Right ventricle myocardium inferior (tissue), 1 donor: ENCODE results near the gene SQSTM1. TPM values are rescaled to one million over a fixed set of nuclear protein-coding genes. Genes with fewer than 3 reads are reported as not detected.
"Not testable (repeated sequence)": the region's sequence is repeated elsewhere in the genome, so short reads cannot be mapped to it uniquely, and the experiment has no call there.

ENCODE experiments used
- ATAC-seq: fragments of 200-7000 bp; cut with Tn5 transposase; one replicate; pipeline ENCODE4 v1.9.1; 2020; ENCODE audit warnings: mild to moderate bottlenecking, moderate library complexity
- DNase-seq: peaks from one replicate; pipeline ENCODE4 v3.0.0; 2021; ENCODE audit errors: missing footprints
- intact Hi-C: fragments of 100-400 bp; cut with DNase I; formaldehyde crosslinking; loops from one replicate; pipeline ENCODE4 v1.11.0; 2022
- total RNA-seq: library from RNA; stranded (reverse); fragmentation: NEBNext Ultra II Directional; extraction: Animal tissue kit (Norgen Biotek cat#: 25700); gene quantifications from one replicate; pipeline ENCODE4 v1.2.1, GENCODE V29; 2021
- donor health status: DM: no; HTN: yes; CAD: no; lungs with severe emphysema.

Gene SQSTM1
- total RNA-seq, 1 donor from 2014 or later, result 407 TPM

DNA sequence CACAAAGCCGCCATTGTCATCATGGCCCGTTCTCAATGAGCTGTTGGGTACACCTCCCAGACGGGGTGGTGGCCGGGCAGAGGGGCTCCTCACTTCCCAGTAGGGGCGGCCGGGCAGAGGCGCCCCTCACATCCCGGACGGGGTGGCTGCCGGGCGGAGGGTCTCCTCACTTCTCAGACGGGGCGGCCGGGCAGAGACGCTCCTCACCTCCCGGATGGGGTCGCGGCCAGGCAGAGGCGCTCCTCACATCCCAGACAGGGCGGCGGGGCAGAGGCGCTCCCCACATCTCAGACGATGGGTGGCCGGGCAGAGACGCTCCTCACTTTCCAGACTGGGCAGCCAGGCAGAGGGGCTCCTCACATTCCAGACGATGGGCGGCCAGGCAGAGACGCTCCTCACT, 14.2 kb downstream of the SQSTM1 start:
- intact Hi-C loops, ATAC-seq, DNase-seq: not testable (repeated sequence)

DNA sequence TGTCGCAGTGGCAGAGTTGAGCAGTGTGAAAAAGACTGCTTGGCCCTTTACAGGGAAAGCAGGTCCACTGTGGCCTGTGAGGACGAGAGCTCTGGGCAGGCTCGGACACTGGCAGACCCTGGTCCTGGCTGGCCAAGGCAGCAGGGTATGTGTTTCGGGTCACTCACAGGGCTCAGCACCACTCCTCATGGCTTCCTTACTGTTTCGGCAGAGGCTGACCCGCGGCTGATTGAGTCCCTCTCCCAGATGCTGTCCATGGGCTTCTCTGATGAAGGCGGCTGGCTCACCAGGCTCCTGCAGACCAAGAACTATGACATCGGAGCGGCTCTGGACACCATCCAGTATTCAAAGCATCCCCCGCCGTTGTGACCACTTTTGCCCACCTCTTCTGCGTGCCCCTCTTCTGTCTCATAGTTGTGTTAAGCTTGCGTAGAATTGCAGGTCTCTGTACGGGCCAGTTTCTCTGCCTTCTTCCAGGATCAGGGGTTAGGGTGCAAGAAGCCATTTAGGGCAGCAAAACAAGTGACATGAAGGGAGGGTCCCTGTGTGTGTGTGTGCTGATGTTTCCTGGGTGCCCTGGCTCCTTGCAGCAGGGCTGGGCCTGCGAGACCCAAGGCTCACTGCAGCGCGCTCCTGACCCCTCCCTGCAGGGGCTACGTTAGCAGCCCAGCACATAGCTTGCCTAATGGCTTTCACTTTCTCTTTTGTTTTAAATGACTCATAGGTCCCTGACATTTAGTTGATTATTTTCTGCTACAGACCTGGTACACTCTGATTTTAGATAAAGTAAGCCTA, 15.7 kb downstream of the SQSTM1 start:
- peak; percentile 8 for ATAC-seq
- no peak for DNase-seq
- intact Hi-C loops, result no loop called here

DNA sequence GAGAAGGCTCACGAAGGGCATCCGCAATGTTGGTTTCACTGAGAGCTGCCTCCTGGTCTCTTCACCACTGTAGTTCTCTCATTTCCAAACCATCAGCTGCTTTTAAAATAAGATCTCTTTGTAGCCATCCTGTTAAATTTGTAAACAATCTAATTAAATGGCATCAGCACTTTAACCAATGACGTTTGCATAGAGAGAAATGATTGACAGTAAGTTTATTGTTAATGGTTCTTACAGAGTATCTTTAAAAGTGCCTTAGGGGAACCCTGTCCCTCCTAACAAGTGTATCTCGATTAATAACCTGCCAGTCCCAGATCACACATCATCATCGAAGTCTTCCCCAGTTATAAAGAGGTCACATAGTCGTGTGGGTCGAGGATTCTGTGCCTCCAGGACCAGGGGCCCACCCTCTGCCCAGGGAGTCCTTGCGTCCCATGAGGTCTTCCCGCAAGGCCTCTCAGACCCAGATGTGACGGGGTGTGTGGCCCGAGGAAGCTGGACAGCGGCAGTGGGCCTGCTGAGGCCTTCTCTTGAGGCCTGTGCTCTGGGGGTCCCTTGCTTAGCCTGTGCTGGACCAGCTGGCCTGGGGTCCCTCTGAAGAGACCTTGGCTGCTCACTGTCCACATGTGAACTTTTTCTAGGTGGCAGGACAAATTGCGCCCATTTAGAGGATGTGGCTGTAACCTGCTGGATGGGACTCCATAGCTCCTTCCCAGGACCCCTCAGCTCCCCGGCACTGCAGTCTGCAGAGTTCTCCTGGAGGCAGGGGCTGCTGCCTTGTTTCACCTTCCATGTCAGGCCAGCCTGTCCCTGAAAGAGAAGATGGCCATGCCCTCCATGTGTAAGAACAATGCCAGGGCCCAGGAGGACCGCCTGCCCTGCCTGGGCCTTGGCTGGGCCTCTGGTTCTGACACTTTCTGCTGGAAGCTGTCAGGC, 16.6 kb downstream of the SQSTM1 start:
- intact Hi-C loops, result no loop called here
- ATAC-seq, result peak; percentile 33
- no peak for DNase-seq

DNA sequence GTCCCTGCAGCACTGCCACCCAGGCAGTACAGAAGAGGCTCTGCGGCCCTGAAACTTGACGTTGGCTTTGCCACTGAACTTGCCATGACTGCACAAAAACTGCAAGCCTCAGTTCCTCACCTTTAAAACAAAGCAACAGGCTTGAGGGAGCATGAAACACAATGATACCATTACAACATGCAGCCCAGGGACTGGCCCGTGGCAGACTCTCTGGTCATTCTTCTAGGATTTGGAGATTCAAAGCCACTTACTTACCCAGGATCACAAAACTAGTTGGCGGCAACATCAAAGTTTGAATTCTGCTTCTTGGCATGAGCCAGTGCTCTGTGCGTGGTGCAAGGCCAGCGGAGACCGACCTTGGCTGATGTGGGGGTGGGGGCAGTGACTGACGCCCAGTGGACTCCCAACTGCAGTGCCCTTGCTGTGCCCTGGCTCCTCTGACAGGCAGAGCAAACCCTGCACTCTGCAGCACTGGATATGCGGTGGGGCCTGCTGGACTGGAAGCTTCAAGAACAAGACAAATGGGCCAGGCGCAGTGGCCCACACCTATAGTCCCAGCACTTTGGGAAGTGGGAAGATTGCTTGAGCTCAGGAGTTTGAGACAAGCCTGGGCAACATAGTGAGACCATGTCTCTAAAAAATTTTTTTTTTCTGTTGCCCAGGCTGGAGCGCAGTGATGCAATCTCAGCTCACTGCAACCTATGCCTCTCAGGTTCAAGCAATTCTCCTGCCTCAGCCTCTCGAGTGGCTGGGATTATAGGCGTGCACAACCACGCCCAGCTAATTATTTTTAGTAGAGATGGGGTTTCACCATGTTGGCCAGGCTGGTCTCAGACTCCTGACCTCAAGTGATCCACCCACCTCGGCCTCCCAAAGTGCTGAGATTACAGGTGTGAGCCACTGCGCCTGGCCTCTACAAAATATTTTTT, 18.9 kb downstream of the SQSTM1 start:
- DNase-seq, result peak; percentile 78
- ATAC-seq, result peak; percentile 63
- intact Hi-C loops, result no loop called here

DNA sequence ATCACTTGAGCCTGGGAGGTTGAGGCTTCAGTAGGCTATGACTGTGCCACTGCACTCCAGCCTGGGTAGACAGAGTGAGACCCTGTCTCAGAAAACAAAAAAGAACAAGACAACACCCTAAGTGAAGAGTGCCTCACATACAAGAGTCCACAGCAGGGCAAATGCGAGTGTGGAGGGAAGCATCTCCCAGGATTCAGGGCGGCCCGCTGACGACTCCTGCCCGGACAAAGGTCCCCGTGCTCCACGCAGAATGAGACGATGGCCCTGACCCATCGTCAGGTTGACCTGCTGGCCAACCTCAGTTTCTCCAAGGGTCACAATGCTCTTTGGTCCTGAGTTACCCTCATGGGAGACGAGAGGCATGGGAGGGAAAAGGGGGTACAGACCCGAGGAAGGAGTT, 19.6 kb downstream of the SQSTM1 start:
- DNase-seq, result no peak
- no peak for ATAC-seq
- intact Hi-C loops, result no loop called here

DNA sequence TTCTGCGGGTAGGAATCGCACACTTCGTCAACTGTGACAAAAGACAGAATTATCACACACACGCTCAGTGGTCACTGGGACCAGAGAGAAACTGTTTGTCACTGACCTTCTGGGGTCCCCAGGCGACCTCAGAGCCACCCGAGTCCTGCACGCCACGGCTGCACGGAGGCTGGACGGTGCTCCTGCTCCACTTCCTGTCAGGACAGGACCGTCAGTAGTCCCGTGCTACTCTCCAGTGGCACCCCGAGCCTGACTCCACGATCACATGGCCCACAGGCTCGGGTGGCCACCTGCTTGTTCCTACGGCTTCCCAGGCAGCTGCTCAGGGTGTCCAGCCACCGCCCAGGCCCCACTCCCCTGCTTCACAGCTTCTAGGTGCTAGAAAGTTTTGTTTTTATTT, 20.1 kb downstream of the SQSTM1 start:
- DNase-seq (no peak), ATAC-seq (no peak)
- intact Hi-C loops, result no loop called here

DNA sequence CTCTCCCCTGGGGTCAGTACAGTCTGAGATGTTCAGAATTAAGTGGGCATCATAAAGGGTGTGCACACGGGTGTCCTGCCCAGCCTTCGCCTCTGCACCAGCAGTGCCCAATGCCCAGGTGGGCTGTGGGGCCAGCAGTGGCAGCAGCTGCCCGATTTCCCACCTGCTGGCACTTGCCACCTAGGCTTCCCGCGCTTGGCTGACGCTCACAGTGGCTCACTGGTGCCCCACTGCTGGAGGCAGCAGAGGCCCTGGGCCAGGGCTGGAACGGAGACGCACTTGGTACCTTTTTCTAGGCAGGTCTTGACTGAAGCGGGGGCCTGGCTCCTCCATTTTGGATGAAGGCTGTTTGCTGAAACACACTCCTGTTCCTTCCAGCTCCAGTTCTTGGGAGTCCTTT, 20.9 kb downstream of the SQSTM1 start:
- DNase-seq (no peak), ATAC-seq (no peak)
- intact Hi-C loops, result no loop called here

DNA sequence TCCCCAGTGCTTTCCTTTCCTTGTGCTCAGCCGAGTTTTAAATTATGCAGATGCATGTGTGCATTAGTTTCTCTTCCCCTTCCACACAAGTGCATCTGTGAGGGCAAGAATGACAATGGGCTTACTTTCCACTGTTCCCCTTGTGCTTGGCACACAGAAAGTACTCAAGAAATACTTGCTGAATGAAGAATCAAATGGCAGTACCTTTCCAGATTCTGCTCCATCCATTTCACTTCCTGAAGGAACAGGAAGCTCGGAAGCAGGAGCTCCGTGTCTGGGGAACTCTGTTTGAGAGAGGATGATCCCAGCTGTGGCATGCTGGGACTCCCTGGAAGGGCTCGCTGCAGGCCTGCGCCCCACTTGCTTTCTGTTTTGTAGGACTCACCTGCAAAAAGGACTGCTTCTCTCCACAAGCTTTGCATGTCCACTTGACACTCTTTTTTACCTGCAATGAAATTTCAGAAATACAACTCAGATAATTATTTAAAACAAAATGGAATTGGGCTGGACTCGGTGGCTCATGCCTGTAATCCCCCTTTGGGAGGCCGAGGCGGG, 32.4 kb downstream of the SQSTM1 start:
- intact Hi-C loops, result no loop called here
- ATAC-seq (no peak), DNase-seq (no peak)

DNA sequence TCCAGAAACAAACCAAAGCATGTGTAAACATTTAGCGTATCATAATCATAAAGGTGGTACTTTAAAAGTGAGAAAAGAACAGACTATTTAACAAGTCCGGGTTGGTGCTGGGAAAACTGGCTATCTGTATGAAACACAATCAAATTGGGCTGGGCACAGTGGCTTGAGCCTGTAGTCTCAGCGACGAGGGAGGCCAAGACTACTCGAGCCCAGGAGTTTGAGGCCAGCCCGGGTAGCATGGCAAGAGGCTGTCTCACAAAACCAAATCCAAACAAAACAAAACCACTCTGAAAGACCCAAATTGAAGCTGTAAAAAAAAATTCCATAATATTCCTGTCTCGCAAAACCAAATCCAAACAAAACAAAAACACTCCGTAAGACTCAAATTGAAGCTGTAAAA, 33.7 kb downstream of the SQSTM1 start:
- no peak for ATAC-seq
- intact Hi-C loops, result no loop called here
- no peak for DNase-seq

DNA sequence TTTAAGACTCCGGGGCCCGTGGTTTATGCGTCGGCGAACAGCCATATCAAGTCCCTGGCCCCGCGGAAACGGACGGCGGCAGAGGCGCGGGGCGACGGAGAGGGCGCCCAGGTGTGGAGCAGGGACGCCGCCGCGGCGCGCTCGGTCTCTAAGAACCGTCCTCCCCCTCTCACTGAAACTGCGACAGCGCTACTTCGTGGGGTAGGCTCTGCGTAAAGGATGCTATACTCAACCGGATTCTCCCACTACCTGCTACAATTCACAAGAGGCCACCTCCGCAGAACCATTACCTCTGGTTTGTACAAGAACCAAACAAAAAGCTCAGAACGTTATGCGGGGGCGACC, 37.5 kb downstream of the SQSTM1 start:
- peak; percentile 38 for ATAC-seq
- intact Hi-C loops, result loop anchor here (1.0 kb wide), 2 partner anchors 37 to 49 kb away; partner anchors contain the start of gene TBC1D9B

DNA sequence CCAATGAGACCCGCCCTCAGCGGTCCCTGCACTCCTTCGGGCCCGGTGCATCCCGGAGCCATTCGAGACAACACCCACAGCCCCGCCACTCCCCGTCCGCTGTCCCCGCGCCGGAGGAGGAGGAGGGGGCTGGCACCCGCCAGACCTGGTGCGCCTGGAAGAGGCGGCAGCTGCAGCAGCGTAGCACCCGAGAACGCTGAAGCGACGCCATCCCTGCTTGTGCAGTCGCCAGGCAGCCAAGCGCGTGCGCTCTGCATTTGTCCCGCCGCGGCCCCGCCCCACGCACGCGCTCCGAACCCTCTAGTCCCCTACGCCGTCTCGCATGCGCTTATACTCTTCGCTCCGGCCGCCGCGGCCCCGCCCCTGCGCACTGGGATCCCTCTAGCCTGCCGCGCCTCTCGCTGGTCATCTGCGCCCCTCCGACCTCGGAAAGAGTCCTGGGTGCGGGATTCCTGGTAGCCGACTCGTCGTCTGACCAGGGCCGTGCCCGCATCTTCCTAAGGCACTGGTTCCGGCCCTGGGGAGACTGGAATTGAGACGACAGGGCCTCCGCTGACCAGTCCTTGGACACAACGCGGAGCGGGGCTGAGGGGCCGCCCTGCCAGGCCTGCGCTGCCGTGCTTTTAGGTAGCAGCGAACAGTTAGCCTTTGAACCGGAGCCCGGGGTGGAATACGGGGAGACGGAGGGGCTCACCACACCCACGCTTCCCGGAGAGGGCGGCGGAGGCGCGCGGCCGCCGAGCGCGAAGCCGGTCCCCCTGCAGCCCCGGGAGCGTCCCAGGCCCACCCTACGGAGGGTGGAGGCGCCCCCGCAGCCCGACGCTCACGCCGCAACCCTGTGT, 38.1 kb downstream of the SQSTM1 start, which contains the start of gene MRNIP:
TSS of gene MRNIP (minus strand) at position 232 of the 842 bp plus-strand sequence. CDS start at position 211, 21 bp downstream.
- intact Hi-C loops, result loop anchor here (1.0 kb wide), 2 partner anchors 38 to 48 kb away; partner anchors contain the start of gene TBC1D9B
- DNase-seq, result peak; percentile 99
- ATAC-seq, result peak; percentile 100

More for the DNA sequence above, 37.5 kb downstream of the SQSTM1 start:
- DNase-seq, result no peak

DNA sequence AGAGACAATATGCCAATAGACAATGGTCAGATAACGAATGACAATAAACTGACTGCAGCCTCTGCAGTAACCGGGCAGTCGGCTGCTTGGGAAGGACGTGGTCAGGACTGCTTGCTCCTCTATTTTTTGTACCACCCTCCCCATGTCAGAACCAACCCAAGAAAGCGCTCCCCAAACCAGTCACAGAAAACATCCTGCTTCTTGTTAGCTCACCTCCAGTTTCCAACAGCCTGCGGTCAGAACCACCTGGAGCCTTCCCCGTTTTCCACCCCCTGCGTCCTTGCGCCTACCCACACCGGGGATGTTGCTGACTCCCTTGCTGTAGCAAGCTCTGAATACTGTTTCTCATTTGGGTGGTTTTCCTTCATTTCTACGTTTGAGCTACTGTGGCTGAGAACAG, 39.6 kb downstream of the SQSTM1 start:
- intact Hi-C loops, result no loop called here
- ATAC-seq (no peak), DNase-seq (no peak)

DNA sequence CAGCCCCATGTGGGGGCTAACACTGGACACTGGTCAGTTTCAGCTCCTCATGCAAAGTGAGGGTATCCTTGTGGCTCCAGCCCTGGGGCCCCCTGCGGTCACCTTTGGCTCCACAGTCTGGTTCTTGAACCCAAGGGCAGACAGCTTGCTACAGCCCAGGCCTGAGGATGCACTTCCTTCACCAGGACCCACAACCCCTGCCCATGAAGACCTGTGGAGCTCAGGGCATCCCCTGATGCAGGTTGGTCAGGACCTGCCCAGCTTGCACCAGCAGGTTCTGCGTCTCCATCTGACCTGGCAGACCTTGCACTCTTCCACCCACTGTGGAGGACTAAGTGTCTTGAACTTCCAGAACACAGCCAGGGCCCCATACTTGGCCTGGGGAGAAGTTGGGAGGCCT, 41.6 kb downstream of the SQSTM1 start:
- ATAC-seq (no peak), DNase-seq (no peak)
- intact Hi-C loops, result no loop called here

DNA sequence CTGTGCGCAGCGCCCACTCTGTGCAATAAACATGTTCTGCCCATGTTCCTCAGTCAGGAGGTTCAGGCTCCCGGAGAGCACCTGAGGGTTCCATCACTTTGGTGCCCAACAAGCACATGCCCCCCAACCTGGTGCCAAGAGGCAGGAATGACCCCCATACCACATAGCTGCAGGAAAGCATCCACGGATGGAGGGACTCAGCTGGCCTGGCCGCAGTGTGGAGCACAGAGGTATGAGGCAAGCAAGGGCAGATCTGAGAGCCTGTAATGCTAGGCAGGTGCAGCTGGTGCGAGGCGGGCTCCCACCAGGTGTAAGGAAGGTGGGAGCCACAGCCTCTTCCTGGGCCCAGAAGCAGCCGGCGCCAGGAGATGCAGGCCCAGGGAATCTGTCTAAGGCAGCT, 42.2 kb downstream of the SQSTM1 start:
- intact Hi-C loops, result no loop called here
- ATAC-seq, result no peak
- DNase-seq, result no peak

DNA sequence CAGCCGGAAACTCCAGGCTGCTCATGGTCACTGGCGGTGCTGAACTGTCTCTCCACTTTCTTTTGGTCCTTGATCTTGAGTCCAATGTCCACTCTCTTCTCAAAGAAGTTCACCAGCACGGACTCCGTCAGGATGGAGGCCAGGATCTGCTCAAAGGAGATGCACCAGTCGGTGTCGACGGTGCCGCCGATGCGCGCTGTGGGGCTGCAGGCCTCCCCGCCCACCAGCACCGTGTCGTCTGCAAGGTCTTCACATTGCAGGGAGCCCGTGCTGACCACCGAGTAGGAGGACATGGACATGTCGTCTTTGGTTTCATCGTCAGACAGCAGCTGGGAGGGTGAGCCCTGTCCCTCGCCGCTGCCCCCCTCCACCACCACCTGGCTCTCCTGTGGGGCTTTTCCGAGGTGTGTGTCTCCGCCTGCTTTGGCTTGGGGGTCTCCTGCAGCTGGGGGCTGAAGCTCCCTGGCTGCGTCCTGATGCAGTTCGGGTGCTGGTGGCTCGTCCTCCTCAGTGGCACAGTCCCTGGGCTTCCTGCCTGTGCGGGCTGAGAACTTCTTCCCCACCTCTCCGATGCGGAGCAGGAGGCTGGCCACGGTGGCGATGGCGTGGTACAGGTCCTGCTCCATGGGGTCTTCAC, 42.9 kb downstream of the SQSTM1 start:
- intact Hi-C loops, result no loop called here
- ATAC-seq, result no peak

DNA sequence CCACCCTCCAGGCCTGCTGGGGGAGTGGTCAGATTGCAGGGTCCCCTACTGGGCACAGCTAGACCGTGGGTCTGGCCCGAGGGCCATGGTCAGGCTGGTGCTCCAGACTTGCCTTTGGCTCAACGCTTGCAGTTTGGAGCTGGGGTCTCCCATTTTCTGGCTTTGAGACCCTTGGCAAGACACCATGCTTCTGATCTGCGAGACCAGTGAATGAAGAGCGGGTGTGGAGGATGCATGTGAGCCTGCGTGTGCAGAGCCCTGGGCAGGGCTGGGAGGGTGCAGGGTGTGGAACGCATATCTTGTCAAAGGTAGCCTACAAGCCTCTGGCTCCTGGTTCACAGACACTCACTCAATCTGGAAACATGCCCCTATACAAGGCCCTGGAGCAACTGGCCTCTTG, 44.0 kb downstream of the SQSTM1 start:
- intact Hi-C loops, result no loop called here
- ATAC-seq (no peak), DNase-seq (no peak)

More for the DNA sequence above, 42.9 kb downstream of the SQSTM1 start:
- DNase-seq, result no peak
